ENCODE measurements around the gene SUPT6H. TPM values are rescaled to one million over a fixed set of nuclear protein-coding genes. Genes with fewer than 3 reads are reported as not detected.

SUPT6H gene
- total RNA-seq, 6 experiments from 2014 or later = 72.7 to 79.7 (median 74.0) TPM

GRCh38 chr17:28682655-28683054, 20.6 kb downstream of the SUPT6H start:
- Mint-ChIP-seq H3K27ac (no peak overlapping the region), H3K4me1 (ENCODE audit: low read depth) (no peaks in the 10 kb centered on the region), H3K27me3 (ENCODE audit: insufficient read depth) (peaks cover 2% of the 10 kb centered on the region; the same call in 1 of the 2 replicates), H3K9me3 (no peaks in the 10 kb centered on the region), H3K4me3 (no peak overlapping the region), H3K36me3 (ENCODE audit: low read depth) (peaks cover 47% of the 10 kb centered on the region)
- no peak for DNase-seq
- TF ChIP-seq, protein P1, sequence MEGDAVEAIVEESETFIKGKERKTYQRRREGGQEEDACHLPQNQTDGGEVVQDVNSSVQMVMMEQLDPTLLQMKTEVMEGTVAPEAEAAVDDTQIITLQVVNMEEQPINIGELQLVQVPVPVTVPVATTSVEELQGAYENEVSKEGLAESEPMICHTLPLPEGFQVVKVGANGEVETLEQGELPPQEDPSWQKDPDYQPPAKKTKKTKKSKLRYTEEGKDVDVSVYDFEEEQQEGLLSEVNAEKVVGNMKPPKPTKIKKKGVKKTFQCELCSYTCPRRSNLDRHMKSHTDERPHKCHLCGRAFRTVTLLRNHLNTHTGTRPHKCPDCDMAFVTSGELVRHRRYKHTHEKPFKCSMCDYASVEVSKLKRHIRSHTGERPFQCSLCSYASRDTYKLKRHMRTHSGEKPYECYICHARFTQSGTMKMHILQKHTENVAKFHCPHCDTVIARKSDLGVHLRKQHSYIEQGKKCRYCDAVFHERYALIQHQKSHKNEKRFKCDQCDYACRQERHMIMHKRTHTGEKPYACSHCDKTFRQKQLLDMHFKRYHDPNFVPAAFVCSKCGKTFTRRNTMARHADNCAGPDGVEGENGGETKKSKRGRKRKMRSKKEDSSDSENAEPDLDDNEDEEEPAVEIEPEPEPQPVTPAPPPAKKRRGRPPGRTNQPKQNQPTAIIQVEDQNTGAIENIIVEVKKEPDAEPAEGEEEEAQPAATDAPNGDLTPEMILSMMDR (IDR thresholded peaks at IDR 0.05) = no peak

- TF ChIP-seq, protein P1 (IDR thresholded peaks at IDR 0.05) = no peak
- Mint-ChIP-seq H3K4me1 (ENCODE audit: low read depth) (no peaks in the 10 kb centered on the region), H3K27me3 (ENCODE audit: insufficient read depth) (peaks cover 2% of the 10 kb centered on the region; the same call in 1 of the 2 replicates), H3K4me3 (no peak overlapping the region), H3K27ac (no peak overlapping the region), H3K36me3 (ENCODE audit: low read depth) (peaks cover 64% of the 10 kb centered on the region), H3K9me3 (no peaks in the 10 kb centered on the region)
- no peak for DNase-seq
These were observed 23.0 kb downstream of the SUPT6H start for GRCh38 chr17:28684963-28685362.

- DNase-seq = no peak
- peaks cover 68% of the 10 kb centered on the region for H3K36me3 Mint-ChIP-seq (ENCODE audit: low read depth)
These were observed 23.4 kb downstream of the SUPT6H start for GRCh38 chr17:28685366-28685765.

DNA sequence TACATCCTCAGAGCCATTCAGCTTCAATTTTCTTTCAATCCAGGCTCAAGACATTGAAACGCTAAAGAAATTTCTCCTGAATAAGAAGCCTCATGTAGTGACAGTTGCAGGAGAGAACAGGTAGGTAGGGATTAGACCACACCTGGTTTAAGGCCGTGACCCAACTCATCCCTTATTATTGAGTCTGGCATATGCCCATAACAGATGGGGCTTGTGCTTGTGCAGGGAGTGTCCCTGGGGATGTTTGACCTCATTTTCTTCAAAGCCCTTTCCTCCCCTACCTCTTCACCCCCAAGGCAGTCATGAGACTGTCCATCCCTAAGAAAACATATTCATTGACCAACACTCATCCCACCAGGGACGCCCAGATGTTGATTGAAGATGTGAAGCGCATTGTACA, 24.3 kb downstream of the SUPT6H start:
- no peak for DNase-seq
- Mint-ChIP-seq H3K36me3 (ENCODE audit: low read depth) (peaks cover 67% of the 10 kb centered on the region), H3K27ac (no peak overlapping the region), H3K27me3 (ENCODE audit: insufficient read depth) (peaks cover 2% of the 10 kb centered on the region; the same call in 1 of the 2 replicates), H3K4me3 (no peak overlapping the region), H3K9me3 (no peaks in the 10 kb centered on the region), H3K4me1 (ENCODE audit: low read depth) (no peaks in the 10 kb centered on the region)
- TF ChIP-seq, protein P1 (IDR thresholded peaks at IDR 0.05) = no peak

More at GRCh38 chr17:28685366-28685765, 23.4 kb downstream of the SUPT6H start:
- Mint-ChIP-seq H3K4me3 (no peak overlapping the region), H3K27me3 (ENCODE audit: insufficient read depth) (peaks cover 2% of the 10 kb centered on the region; the same call in 1 of the 2 replicates), H3K27ac (no peak overlapping the region), H3K9me3 (no peaks in the 10 kb centered on the region), H3K4me1 (ENCODE audit: low read depth) (no peaks in the 10 kb centered on the region)
- TF ChIP-seq, protein P1 (IDR thresholded peaks at IDR 0.05) = no peak

- Mint-ChIP-seq H3K36me3 (ENCODE audit: low read depth) (peaks cover 52% of the 10 kb centered on the region), H3K27me3 (ENCODE audit: insufficient read depth) (no peaks in the 10 kb centered on the region), H3K9me3 (no peaks in the 10 kb centered on the region), H3K27ac (no peak overlapping the region), H3K4me1 (ENCODE audit: low read depth) (no peaks in the 10 kb centered on the region), H3K4me3 (no peak overlapping the region)
- TF ChIP-seq, protein P1 (IDR thresholded peaks at IDR 0.05) = no peak
- DNase-seq = no peak
These were observed 26.5 kb downstream of the SUPT6H start for GRCh38 chr17:28688481-28688880.

DNA sequence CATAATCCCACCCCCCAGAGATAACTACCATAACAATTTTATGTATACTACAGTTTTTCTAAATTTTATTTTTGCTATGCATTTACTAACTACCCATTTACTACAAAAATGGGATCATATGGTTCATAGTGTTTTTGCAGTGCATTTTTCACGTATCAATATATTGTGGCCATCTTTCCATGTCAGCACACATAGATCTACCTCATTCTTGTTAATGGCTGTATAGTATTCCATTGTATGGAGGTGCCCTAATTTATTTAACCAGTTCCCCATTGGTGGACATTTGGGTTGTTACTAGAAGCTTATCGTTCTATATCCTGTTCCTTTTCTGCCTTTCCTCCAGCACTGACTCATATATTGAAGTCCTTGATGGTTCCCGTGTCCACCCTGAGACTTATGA, 27.0 kb downstream of the SUPT6H start:
- no peak overlapping the region for H3K27ac Mint-ChIP-seq
- no peak for DNase-seq
- no peaks in the 10 kb centered on the region for H3K4me1 Mint-ChIP-seq (ENCODE audit: low read depth)
- peaks cover 53% of the 10 kb centered on the region for H3K36me3 Mint-ChIP-seq (ENCODE audit: low read depth)
- no peaks in the 10 kb centered on the region for H3K9me3 Mint-ChIP-seq
- H3K4me3 Mint-ChIP-seq = no peak overlapping the region
- TF ChIP-seq, protein P1 (IDR thresholded peaks at IDR 0.05) = no peak
- no peaks in the 10 kb centered on the region for H3K27me3 Mint-ChIP-seq (ENCODE audit: insufficient read depth)

Measured in HFFc6 (cell line).